Tibial artery (tissue), 4 donors: ENCODE measurements around the gene EIF4E3.
A peak's percentile ranks its signal among the peaks of the same experiment; 100 is the strongest.

Experiments used
- DNase-seq, 2 donors: peaks; one replicate each; pipeline ENCODE4 v3.0.0-alpha.2; 2019
- H3K27ac ChIP-seq, 2 donors: fragments of 200-600 bp; sonication (generic) in 1 of 2; 1 replicate in 1 of 2; 2 replicates in 1 of 2; pipeline ENCODE4 v1.5.1; 2018 to 2019; ENCODE audit warnings: mild to moderate bottlenecking in 1 of 2
- H3K27me3 ChIP-seq, 2 donors: fragments of 200-600 bp; sonication (generic) in 1 of 2; one replicate each; pipeline versions ENCODE4 v1.5.1 to v1.6.0; 2016 to 2019
- H3K36me3 ChIP-seq, 3 donors: fragments of 200-600 bp; sonication (generic) in 2 of 3; one replicate each; pipeline ENCODE4 v1.5.1; 2016 to 2019; ENCODE audit warnings: mild to moderate bottlenecking in 2 of 3
- H3K4me1 ChIP-seq, 4 donors: fragments of 200-600 bp; sonication (generic) in 2 of 4; 1 replicate in 3 of 4; 2 replicates in 1 of 4; pipeline ENCODE4 v1.5.1; 2016 to 2019
- H3K4me3 ChIP-seq, 2 donors: fragments of 200-600 bp; sonication (generic) in 1 of 2; 1 replicate in 1 of 2; 2 replicates in 1 of 2; pipeline ENCODE4 v1.5.1; 2018 to 2019; ENCODE audit warnings: mild to moderate bottlenecking in 2 of 2
- H3K9me3 ChIP-seq, 3 donors: fragments of 200-600 bp; sonication (generic) in 1 of 3; one replicate each; pipeline ENCODE4 v1.5.1; 2016 to 2019
- intact Hi-C: fragments of 100-400 bp; cut with DNase I; formaldehyde crosslinking; loops from one replicate; pipeline ENCODE4 v1.15.0; 2023; ENCODE audit warnings: low total_unique reads
- TF ChIP-seq, protein P1 (sequence below), 2 experiments: fragments of 200-600 bp in 1 of 2; fragments of 450-650 bp in 1 of 2; IDR thresholded peaks; one replicate each; pipeline ENCODE4 v1.5.1; 2017 to 2019; ENCODE audit warnings: antibody characterized with exemption in 2 of 2, mild to moderate bottlenecking in 1 of 2, moderate library complexity in 1 of 2

EIF4E3 gene

DNA sequence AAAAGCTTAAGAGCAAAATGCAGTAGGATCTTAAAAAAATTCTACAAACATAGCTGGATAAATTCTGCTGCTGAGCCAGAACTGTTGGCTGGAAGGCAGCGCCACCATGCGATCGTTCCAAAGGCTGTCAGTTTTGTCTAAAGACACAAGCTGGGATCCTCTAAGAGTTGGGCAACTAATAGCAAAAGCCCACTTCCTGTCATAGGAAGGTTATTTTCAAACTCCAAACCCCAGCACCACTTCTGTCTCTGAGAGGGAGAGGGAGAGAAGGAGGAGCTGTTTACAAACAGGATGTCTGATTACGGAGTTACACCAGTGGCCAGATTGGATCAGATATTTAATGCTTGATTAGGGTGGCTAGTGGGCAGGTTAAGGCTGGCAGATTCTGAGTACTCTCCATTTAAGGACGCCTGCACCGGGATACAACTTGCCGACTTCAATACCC is 44.0 kb downstream of the EIF4E3 start:
- TF ChIP-seq, protein P1, sequence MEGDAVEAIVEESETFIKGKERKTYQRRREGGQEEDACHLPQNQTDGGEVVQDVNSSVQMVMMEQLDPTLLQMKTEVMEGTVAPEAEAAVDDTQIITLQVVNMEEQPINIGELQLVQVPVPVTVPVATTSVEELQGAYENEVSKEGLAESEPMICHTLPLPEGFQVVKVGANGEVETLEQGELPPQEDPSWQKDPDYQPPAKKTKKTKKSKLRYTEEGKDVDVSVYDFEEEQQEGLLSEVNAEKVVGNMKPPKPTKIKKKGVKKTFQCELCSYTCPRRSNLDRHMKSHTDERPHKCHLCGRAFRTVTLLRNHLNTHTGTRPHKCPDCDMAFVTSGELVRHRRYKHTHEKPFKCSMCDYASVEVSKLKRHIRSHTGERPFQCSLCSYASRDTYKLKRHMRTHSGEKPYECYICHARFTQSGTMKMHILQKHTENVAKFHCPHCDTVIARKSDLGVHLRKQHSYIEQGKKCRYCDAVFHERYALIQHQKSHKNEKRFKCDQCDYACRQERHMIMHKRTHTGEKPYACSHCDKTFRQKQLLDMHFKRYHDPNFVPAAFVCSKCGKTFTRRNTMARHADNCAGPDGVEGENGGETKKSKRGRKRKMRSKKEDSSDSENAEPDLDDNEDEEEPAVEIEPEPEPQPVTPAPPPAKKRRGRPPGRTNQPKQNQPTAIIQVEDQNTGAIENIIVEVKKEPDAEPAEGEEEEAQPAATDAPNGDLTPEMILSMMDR (IDR thresholded peaks at IDR 0.05) = peak; percentile 52 to 69
- intact Hi-C loops = no loop called here
- H3K9me3 ChIP-seq = no peaks in the 10 kb centered on the region
- no peaks in the 10 kb centered on the region for H3K27me3 ChIP-seq
- peaks cover 0 to 26% (median 3%) of the 10 kb centered on the region in 4 donors for H3K4me1 ChIP-seq
- H3K36me3 ChIP-seq = no peaks in the 10 kb centered on the region
- peak; percentile 65 to 80 for DNase-seq
- H3K27ac ChIP-seq = peak overlapping the region; percentile 40 to 48
- H3K4me3 ChIP-seq = no peak overlapping the region

DNA sequence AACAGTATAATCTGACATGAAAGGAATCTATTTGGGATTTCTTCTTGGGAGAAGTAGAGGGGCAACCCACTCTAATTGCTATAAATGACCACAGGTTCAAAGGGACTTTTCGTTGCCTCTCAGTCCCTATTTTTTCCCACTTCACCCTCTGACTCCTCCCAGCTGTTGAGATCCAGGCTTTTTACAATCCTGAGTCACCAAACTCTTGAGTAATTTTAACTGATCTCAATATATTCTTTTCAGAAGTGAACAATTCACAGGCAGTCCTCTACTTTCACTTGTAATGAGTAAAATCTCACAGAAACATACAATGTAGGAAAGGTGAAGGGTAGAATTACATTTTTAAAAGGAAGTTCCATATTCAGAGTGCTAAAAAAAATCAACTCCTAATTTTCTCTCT is 44.6 kb downstream of the EIF4E3 start:
- Histone ChIP-seq H3K36me3 (no peaks in the 10 kb centered on the region), H3K27me3 (no peaks in the 10 kb centered on the region), H3K4me3 (no peak overlapping the region), H3K4me1 (peaks cover 0 to 26% (median 3%) of the 10 kb centered on the region in 4 donors), H3K27ac (peak overlapping the region; percentile 40 to 48), H3K9me3 (no peaks in the 10 kb centered on the region)
- TF ChIP-seq, protein P1 (IDR thresholded peaks at IDR 0.05) = no peak
- DNase-seq = no peak
- intact Hi-C loops = no loop called here

DNA sequence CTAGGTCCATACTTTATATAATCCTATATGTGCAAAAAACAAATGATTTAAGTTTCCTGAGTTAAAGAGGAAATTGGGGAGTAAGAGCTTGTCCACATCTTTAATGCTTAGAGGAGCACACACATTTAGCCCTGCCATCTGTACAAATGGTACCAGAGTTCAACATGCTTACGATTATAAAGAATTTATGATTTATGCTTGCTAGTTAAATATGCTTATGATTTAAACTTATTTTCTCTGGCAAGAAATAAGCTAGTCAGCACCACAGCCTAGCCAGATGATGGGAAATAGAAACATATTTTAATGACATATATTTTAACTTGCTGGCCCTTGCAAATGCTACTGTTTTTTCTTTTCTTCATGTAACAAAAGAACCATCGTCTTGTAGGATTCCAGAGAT is 48.3 kb downstream of the EIF4E3 start:
- H3K9me3 ChIP-seq = no peaks in the 10 kb centered on the region
- H3K4me1 ChIP-seq = peaks cover 0 to 17% (median 0%) of the 10 kb centered on the region in 4 donors
- no peak for DNase-seq
- no peaks in the 10 kb centered on the region for H3K27me3 ChIP-seq
- intact Hi-C loops = no loop called here
- TF ChIP-seq, protein P1 (IDR thresholded peaks at IDR 0.05) = no peak
- no peak overlapping the region for H3K4me3 ChIP-seq
- H3K27ac ChIP-seq = no peak overlapping the region
- H3K36me3 ChIP-seq = no peaks in the 10 kb centered on the region

DNA sequence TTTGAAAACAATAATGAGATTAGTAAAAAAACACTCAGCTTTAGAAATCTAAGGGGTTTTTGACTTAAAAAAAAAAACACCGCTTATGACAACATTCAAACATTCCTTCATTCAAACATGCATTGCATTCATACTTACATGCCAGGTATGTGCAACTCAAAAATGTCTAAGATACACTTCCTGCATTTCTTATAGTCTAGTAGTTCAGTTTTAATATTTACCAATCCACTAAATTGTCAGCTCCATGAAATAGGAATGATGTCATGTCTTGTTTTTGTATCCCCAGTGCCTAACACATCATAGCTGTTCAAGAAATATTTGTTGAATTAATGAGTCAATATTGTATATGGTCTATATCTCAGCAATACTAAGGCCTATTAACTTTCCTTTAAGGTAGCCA is 51.7 kb downstream of the EIF4E3 start:
- Histone ChIP-seq H3K27ac (no peak overlapping the region), H3K4me1 (no peaks in the 10 kb centered on the region), H3K4me3 (no peak overlapping the region), H3K27me3 (no peaks in the 10 kb centered on the region), H3K36me3 (no peaks in the 10 kb centered on the region), H3K9me3 (no peaks in the 10 kb centered on the region)
- TF ChIP-seq, protein P1 (IDR thresholded peaks at IDR 0.05) = no peak
- intact Hi-C loops = no loop called here
- DNase-seq = no peak

DNA sequence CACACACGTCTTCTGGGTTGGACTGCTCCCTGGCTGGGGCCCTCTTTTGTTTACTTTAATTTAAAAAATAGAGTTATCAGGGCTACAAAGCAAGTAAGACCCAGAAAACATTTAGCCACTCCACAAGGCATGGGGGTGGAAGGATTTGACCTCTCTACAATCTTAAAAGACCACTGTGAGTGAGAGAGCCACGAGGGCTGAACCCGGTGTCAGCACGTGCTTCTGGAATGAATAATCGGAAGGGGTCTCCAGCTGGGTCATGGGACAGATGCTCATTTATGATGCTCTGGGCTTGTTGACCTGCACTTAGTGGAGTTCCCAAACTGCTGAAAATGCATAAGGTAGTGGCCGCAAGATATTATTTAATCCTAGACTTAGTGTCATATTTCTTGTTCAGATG is 52.4 kb downstream of the EIF4E3 start:
- H3K36me3 ChIP-seq = no peaks in the 10 kb centered on the region
- TF ChIP-seq, protein P1 (IDR thresholded peaks at IDR 0.05) = no peak
- no peak for DNase-seq
- intact Hi-C loops = no loop called here
- no peaks in the 10 kb centered on the region for H3K4me1 ChIP-seq
- no peaks in the 10 kb centered on the region for H3K27me3 ChIP-seq
- no peaks in the 10 kb centered on the region for H3K9me3 ChIP-seq
- no peak overlapping the region for H3K4me3 ChIP-seq
- no peak overlapping the region for H3K27ac ChIP-seq

DNA sequence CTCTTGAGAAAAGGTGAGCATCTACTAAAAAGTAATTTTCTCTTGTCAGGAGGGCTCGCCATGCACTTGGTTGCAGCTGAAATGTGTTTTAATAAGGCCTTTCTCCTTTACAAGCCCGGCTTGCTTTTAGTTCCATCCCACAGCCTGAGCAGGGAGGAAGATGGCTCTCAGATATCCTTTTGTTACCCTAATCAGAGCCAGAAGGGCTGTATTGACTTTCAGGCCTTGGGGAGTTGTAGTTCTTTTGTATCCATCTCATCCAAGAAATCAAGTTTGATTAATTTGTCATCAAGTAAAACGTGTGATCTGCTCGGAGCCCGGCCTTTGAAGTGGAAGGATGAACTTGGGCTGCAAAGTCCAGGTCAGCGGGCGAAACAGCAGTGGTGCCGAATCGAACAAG is 52.9 kb downstream of the EIF4E3 start:
- H3K36me3 ChIP-seq = no peaks in the 10 kb centered on the region
- H3K27me3 ChIP-seq = no peaks in the 10 kb centered on the region
- TF ChIP-seq, protein P1 (IDR thresholded peaks at IDR 0.05) = no peak
- no peak overlapping the region for H3K27ac ChIP-seq
- H3K4me1 ChIP-seq = no peaks in the 10 kb centered on the region
- no peak for DNase-seq
- no peak overlapping the region for H3K4me3 ChIP-seq
- no peaks in the 10 kb centered on the region for H3K9me3 ChIP-seq
- intact Hi-C loops = no loop called here
